Panc1 (cell line): ENCODE measurements around the gene LDLRAD4. TPM values are rescaled to one million over a fixed set of nuclear protein-coding genes. Genes with fewer than 3 reads are reported as not detected.

Source experiments
- ATAC-seq: fragments of 200-7000 bp; cut with Tn5 transposase; 2 replicates; pipeline ENCODE4 v1.9.1; 2020; ENCODE audit warnings: mild to moderate bottlenecking, moderate library complexity
- BruUV-seq: library from RNA; stranded (reverse); fragments of 400-500 nt; replicated peaks from 2 replicates; lab custom pipeline; 2021; lab: Mats Ljungman, UMichigan
- CTCF ChIA-PET: fragments of 300-600 bp; sonication (Branson Sonifier 250); formaldehyde crosslinking; loops from one replicate; lab custom pipeline; 2022; ENCODE audit warnings: antibody characterized with exemption; lab: Charles Lee
- POLR2A ChIA-PET: fragments of 300-600 bp; sonication (Branson Sonifier 250); formaldehyde crosslinking; loops from one replicate; lab custom pipeline; 2022; ENCODE audit warnings: antibody characterized with exemption; lab: Charles Lee
- DNase-seq: peaks from one replicate; pipeline ENCODE4 v3.0.0-alpha.2; 2010; ENCODE audit warnings: low read depth, low spot score
- H3K27ac ChIP-seq: 2 replicates; pipeline ENCODE4 v1.5.1; 2011; ENCODE audit warnings: mild to moderate bottlenecking, low read length, inconsistent platforms
- H3K27me3 ChIP-seq: fragments of 200-500 bp; sonication (Bioruptor generic); 2 replicates; pipeline ENCODE4 v1.6.0; 2014; ENCODE audit warnings: low read length, inconsistent platforms; ENCODE audit not compliant: control insufficient read depth, insufficient read depth
- H3K36me3 ChIP-seq: fragments of 200-500 bp; sonication (Bioruptor generic); 2 replicates; pipeline ENCODE4 v1.5.1; 2014; ENCODE audit warnings: inconsistent platforms, mild to moderate bottlenecking, low read length, moderate library complexity; ENCODE audit not compliant: control insufficient read depth, insufficient read depth
- H3K4me1 ChIP-seq: 2 replicates; pipeline ENCODE4 v1.5.1; 2011; ENCODE audit warnings: inconsistent platforms, mild to moderate bottlenecking, low read length, moderate library complexity; ENCODE audit not compliant: control insufficient read depth, insufficient read depth
- H3K4me3 ChIP-seq, 2 experiments: 2 replicates each; pipeline ENCODE4 v1.5.1; 2011 to 2012; ENCODE audit warnings: low read depth in 2 of 2, low read length in 2 of 2, mild to moderate bottlenecking in 2 of 2, inconsistent platforms in 1 of 2, moderate library complexity in 1 of 2
- H3K9me3 ChIP-seq: fragments of 200-500 bp; sonication (Bioruptor generic); 2 replicates; pipeline ENCODE4 v1.5.1; 2014; ENCODE audit warnings: low read depth, mild to moderate bottlenecking, inconsistent platforms, low read length, moderate library complexity; ENCODE audit not compliant: control insufficient read depth, insufficient read depth
- POLR2AphosphoS5 ChIP-seq: IDR thresholded peaks from 2 replicates; pipeline ENCODE4 v1.6.1; 2012; ENCODE audit warnings: mild to moderate bottlenecking, low read depth, low read length, moderate library complexity
- SIN3A ChIP-seq: IDR thresholded peaks from 2 replicates; pipeline ENCODE4 v1.6.1; 2012; ENCODE audit warnings: low read depth, mild to moderate bottlenecking, low read length, moderate library complexity, borderline replicate concordance; ENCODE audit not compliant: insufficient read depth
- TCF7L2 ChIP-seq: IDR thresholded peaks from 2 replicates; pipeline ENCODE4 v1.6.1; 2011; ENCODE audit warnings: mild to moderate bottlenecking, low read depth, low read length, inconsistent platforms
- in situ Hi-C: cut with HindIII; loops from 2 replicates; pipeline ENCODE4 v1.10.0; 2016; ENCODE audit warnings: low sequenced_read_pairs, low pct_unique_long_range_greater_than_20kb
- intact Hi-C: fragments of 100-400 bp; cut with micrococcal nuclease; formaldehyde crosslinking; loops from one replicate; pipeline ENCODE4 v1.10.0; 2022; ENCODE audit not compliant: unreplicated experiment
- total RNA-seq: library from RNA; stranded (reverse); gene quantifications from one replicate; pipeline ENCODE4 v1.2.1, GENCODE V29; 2021; ENCODE audit not compliant: unreplicated experiment
- TF ChIP-seq, protein P1 (sequence below): fragments of 450-650 bp; IDR thresholded peaks from 2 replicates; pipeline ENCODE4 v1.5.1; 2017; ENCODE audit warnings: mild to moderate bottlenecking
- TF ChIP-seq, protein P2 (sequence below), 2 experiments: IDR thresholded peaks; 2 replicates each; pipeline ENCODE4 v1.6.1; 2011 to 2012; ENCODE audit warnings: low read depth in 2 of 2, control low read depth in 1 of 2, low read length in 1 of 2, mild to moderate bottlenecking in 1 of 2, moderate library complexity in 1 of 2; ENCODE audit not compliant: insufficient read depth in 1 of 2

The LDLRAD4 gene
- total RNA-seq, 1 experiment from 2014 or later, result 0.28 TPM

GRCh38 chr18:13271302-13271911 is 52.8 kb downstream of the LDLRAD4 start:
- ATAC-seq (no peak), DNase-seq (no peak)
- in situ Hi-C loops, result no loop called here
- Histone ChIP-seq H3K36me3 (no peaks in the 10 kb centered on the region), H3K27ac (no peak overlapping the region), H3K9me3 (no peaks in the 10 kb centered on the region), H3K4me1 (no peaks in the 10 kb centered on the region), H3K27me3 (no peaks in the 10 kb centered on the region), H3K4me3 (no peak overlapping the region)
- ChIA-PET POLR2A (no interaction called here), CTCF (interaction anchor here (0.6 kb wide), 1 partner anchor 1756 kb away, joined by 5 read pairs; no protein-coding TSS in a partner anchor)
- BruUV-seq, result no TSS peak
- intact Hi-C loops, result no loop called here
- TF ChIP-seq POLR2AphosphoS5, result no peak
- TF ChIP-seq, protein P1, sequence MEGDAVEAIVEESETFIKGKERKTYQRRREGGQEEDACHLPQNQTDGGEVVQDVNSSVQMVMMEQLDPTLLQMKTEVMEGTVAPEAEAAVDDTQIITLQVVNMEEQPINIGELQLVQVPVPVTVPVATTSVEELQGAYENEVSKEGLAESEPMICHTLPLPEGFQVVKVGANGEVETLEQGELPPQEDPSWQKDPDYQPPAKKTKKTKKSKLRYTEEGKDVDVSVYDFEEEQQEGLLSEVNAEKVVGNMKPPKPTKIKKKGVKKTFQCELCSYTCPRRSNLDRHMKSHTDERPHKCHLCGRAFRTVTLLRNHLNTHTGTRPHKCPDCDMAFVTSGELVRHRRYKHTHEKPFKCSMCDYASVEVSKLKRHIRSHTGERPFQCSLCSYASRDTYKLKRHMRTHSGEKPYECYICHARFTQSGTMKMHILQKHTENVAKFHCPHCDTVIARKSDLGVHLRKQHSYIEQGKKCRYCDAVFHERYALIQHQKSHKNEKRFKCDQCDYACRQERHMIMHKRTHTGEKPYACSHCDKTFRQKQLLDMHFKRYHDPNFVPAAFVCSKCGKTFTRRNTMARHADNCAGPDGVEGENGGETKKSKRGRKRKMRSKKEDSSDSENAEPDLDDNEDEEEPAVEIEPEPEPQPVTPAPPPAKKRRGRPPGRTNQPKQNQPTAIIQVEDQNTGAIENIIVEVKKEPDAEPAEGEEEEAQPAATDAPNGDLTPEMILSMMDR, result no peak
- TF ChIP-seq, protein P2, sequence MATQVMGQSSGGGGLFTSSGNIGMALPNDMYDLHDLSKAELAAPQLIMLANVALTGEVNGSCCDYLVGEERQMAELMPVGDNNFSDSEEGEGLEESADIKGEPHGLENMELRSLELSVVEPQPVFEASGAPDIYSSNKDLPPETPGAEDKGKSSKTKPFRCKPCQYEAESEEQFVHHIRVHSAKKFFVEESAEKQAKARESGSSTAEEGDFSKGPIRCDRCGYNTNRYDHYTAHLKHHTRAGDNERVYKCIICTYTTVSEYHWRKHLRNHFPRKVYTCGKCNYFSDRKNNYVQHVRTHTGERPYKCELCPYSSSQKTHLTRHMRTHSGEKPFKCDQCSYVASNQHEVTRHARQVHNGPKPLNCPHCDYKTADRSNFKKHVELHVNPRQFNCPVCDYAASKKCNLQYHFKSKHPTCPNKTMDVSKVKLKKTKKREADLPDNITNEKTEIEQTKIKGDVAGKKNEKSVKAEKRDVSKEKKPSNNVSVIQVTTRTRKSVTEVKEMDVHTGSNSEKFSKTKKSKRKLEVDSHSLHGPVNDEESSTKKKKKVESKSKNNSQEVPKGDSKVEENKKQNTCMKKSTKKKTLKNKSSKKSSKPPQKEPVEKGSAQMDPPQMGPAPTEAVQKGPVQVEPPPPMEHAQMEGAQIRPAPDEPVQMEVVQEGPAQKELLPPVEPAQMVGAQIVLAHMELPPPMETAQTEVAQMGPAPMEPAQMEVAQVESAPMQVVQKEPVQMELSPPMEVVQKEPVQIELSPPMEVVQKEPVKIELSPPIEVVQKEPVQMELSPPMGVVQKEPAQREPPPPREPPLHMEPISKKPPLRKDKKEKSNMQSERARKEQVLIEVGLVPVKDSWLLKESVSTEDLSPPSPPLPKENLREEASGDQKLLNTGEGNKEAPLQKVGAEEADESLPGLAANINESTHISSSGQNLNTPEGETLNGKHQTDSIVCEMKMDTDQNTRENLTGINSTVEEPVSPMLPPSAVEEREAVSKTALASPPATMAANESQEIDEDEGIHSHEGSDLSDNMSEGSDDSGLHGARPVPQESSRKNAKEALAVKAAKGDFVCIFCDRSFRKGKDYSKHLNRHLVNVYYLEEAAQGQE (IDR thresholded peaks at IDR 0.05; ENCODE audit: insufficient read depth in 1 of 2, low read depth in 2 of 2, low read length in 1 of 2), result no peak
- no peak for TF ChIP-seq TCF7L2
- TF ChIP-seq SIN3A, result no peak

- H3K27ac ChIP-seq, result no peak overlapping the region
- H3K4me3 ChIP-seq, result no peak overlapping the region
- TF ChIP-seq TCF7L2, result no peak
- TF ChIP-seq, protein P2 (IDR thresholded peaks at IDR 0.05; ENCODE audit: insufficient read depth in 1 of 2, low read depth in 2 of 2, low read length in 1 of 2), result no peak
- TF ChIP-seq POLR2AphosphoS5, result no peak
- TF ChIP-seq, protein P1, result no peak
- no peak for TF ChIP-seq SIN3A
- CTCF ChIA-PET, result interaction anchor here (0.6 kb wide), 1 partner anchor 1757 kb away, joined by 5 read pairs; no protein-coding TSS in a partner anchor
- ATAC-seq, result no peak
- BruUV-seq, result no TSS peak
- no peak for DNase-seq
- H3K36me3 ChIP-seq, result no peaks in the 10 kb centered on the region
- POLR2A ChIA-PET, result interaction anchor here (0.6 kb wide), 1 partner anchor 259 kb away, joined by 10 read pairs; no protein-coding TSS in a partner anchor
- in situ Hi-C loops, result no loop called here
- no peaks in the 10 kb centered on the region for H3K27me3 ChIP-seq
- intact Hi-C loops, result no loop called here
- no peaks in the 10 kb centered on the region for H3K4me1 ChIP-seq
- no peaks in the 10 kb centered on the region for H3K9me3 ChIP-seq
Observed at GRCh38 chr18:13272416-13272815, 53.9 kb downstream of the LDLRAD4 start.
